ENCODE results near the gene IWS1.
"Not testable (repeated sequence)": the region's sequence is repeated elsewhere in the genome, so short reads cannot be mapped to it uniquely, and the experiment has no call there.

IWS1 gene

DNA sequence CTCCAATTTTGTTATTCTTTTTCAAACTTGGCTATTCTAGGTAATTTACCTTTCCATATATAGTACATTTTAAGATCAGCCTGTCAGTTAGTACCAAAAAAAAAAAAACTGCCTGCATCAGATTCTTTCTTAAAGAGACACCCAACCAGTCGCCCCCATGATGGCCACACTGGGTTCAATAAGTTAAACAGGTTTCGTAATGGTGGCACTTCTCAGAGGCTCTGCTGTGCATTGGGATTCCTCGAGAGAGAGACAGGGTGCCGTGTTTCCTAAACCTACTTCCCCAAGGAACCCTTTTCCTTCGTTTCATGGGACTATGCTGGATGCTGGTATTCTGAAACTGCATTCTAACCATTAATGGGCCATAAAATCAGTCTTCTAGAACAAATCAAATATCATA, 46.6 kb upstream of the IWS1 start:
- ChIA-PET POLR2A (no interaction called here), CTCF (no interaction called here)
- DNase-seq (ENCODE audit: extremely low spot score), result no peak
- no peak for TF ChIP-seq NFRKB (IDR thresholded peaks at IDR 0.05)
- TF ChIP-seq BHLHE40 (IDR thresholded peaks at IDR 0.05; ENCODE audit: borderline replicate concordance), result no peak
- TF ChIP-seq FOXM1 (IDR thresholded peaks at IDR 0.05; ENCODE audit: borderline replicate concordance), result no peak
- TF ChIP-seq L3MBTL2 (conservative IDR thresholded peaks at IDR 0.05), result no peak
- TF ChIP-seq FOXA1 (IDR thresholded peaks at IDR 0.05), result no peak
- no peak for TF ChIP-seq SP1 (IDR thresholded peaks at IDR 0.05)
- TF ChIP-seq TARDBP (IDR thresholded peaks at IDR 0.05), result no peak

DNA sequence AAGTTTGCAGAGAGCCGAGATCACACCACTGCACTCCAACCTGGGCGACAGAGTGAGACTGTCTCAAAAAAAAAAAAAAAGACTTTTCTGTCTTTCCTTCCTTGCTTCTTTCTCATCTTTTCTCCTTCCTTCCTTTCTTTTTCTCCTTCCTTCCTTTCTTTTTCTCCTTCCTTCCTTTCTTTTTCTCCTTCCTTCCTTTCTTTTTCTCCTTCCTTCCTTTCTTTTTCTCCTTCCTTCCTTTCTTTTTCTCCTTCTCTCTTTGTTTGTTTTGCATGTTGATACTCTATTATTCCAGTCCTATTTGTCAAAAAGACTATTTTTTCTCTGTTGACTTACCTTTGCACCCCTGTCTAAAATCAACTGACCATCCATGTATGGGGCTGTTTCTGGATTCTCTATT, 46.1 kb upstream of the IWS1 start:
- POLR2A ChIA-PET; DNase-seq (ENCODE audit: extremely low spot score); CTCF ChIA-PET: not testable (repeated sequence)

DNA sequence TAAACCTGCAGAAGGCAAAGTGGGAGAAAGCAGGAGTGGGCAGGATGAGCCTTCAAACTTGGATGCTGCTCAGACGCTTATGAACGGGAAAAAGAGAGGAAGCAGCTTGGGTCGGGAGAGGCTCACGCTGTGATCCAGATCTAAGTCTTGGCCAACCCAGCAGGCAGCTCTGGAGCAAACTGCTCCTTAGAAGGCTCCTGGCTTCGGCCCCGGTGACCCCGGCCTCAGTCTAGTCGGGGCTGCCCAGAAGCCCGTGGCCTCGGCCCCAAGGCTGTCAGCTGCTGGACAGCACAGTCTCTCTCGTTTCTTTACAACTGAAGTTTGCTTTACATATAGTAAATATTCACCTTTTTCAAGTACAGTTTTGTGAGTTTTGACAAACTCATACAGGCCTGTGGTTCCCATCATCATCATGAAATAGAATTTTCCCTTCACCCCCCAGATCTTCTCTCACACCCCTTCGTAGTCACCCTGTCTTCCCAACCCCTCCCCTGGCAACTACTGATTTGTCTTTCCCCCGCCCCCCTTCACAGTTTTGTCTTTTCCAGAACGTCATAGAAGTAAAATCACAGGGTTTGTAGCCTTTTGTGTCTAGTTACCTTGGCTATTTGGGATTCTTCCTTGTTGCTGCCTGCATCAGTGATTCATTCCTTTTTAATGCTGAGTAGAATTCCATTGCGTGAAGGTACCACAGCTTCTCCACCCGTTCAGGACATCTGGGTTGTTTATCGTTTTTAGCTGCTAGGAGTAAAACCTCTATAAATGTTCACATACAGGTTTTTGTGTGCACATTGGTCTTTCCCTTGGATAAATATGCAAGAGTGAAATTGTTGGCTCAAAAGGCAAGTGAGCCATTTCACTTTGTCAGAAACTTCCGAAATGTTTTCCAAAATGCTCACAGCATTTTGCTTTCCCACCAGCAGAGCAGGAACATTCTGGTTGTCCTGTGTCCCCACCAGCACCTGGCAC, 44.3 kb upstream of the IWS1 start:
- no peak for DNase-seq (ENCODE audit: extremely low spot score)
- POLR2A ChIA-PET, result no interaction called here
- CTCF ChIA-PET, result interaction anchor here (0.8 kb wide), 1 partner anchor 21 kb away, joined by 4 read pairs; no protein-coding TSS in a partner anchor
- TF ChIP-seq SP1 (IDR thresholded peaks at IDR 0.05), result no peak

DNA sequence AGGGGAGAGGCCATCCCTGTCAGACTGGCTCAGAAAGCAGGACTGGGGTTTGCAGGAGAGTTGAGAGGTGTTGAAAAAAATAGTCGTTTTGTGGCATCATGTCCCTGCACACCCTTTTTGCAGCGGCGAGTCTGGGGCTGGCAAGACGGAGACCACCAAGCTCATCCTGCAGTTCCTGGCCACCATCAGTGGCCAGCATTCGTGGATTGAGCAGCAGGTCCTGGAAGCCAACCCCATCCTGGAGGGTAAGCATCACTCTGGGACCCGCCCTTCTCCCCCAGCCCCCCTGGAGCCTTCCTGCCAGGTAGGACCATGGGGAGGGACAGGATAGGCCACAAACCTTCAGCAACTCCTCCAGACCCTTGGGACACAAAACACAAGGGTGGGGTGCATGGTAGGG, 43.4 kb upstream of the IWS1 start:
- no peak for TF ChIP-seq NFRKB (IDR thresholded peaks at IDR 0.05)
- no peak for DNase-seq (ENCODE audit: extremely low spot score)
- POLR2A ChIA-PET, result no interaction called here
- CTCF ChIA-PET, result no interaction called here

DNA sequence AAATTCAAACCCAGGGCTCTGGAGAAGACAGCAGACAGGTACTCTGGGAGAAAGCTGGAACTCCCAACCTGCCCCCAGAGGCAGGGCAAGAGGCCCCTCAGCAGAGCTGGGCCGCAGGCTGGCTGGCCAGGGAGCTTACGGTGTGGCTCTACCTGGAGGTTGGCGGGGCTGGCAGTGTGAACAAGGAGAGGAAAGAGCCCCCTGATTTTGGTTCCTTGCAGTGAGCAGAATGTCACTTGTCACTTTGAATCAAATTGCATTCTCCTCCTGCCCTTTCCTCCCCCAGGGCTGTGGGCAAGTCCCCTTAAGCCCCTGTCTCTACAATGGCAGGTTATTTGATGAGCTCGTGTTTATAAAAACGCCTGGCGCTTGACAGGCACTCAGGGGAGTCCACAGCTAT, 41.8 kb upstream of the IWS1 start:
- POLR2A ChIA-PET, result interaction anchor here (1.1 kb wide), 1 partner anchor 42 kb away, joined by 5 read pairs; the partner anchor contains the start of gene IWS1
- CTCF ChIA-PET, result interaction anchor here (1.5 kb wide), 1 partner anchor 23 kb away, joined by 5 read pairs; no protein-coding TSS in a partner anchor

DNA sequence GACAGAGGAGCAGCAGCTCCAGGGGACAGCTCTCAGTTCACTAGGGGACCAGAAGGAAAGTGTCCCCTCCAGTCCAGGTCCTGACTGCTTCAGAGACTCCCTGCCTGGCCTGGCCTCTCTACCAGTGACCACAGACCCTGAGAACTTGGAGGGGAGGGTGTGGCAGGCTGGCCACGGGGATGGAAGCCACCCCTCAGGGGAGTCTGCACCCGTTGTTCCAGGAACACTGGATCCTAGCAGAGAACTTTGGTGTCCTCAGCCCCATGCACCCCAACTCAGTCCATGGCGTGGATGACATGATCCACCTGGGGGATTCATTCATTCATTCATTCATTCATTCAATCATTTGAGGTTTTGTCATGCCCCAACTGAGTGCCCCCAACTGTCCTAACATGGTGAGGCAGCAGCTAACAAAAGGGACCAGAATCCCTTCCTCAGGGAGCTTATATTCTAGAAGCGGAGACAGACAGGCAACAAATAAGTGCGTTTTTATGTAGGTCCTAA, 41.1 kb upstream of the IWS1 start:
- ChIA-PET POLR2A (interaction anchor here (1.1 kb wide), 1 partner anchor 41 kb away, joined by 5 read pairs; the partner anchor contains the start of gene IWS1), CTCF (interaction anchor here (1.1 to 1.3 kb wide), 2 partner anchors 24 to 87 kb away, joined by 3 to 4 read pairs; no protein-coding TSS in a partner anchor)
- no peak for DNase-seq (ENCODE audit: extremely low spot score)
- TF ChIP-seq SUZ12 (IDR thresholded peaks at IDR 0.05) (no peak), HDGF (IDR thresholded peaks at IDR 0.05; ENCODE audit: borderline replicate concordance) (no peak), NFRKB (IDR thresholded peaks at IDR 0.05) (no peak), L3MBTL2 (conservative IDR thresholded peaks at IDR 0.05) (no peak), TARDBP (IDR thresholded peaks at IDR 0.05) (no peak), ARNT (IDR thresholded peaks at IDR 0.05) (no peak), FOXK2 (IDR thresholded peaks at IDR 0.05) (no peak), SP1 (IDR thresholded peaks at IDR 0.05) (no peak), CTBP1 (IDR thresholded peaks at IDR 0.05; ENCODE audit: borderline replicate concordance) (no peak), BHLHE40 (IDR thresholded peaks at IDR 0.05; ENCODE audit: borderline replicate concordance) (no peak), LEF1 (IDR thresholded peaks at IDR 0.05; ENCODE audit: borderline replicate concordance) (no peak), FOXM1 (IDR thresholded peaks at IDR 0.05; ENCODE audit: borderline replicate concordance) (no peak), ELF4 (IDR thresholded peaks at IDR 0.05) (no peak), FOXA1 (IDR thresholded peaks at IDR 0.05) (no peak), ZNF384 (IDR thresholded peaks at IDR 0.05) (no peak)
- TF ChIP-seq, protein P1, sequence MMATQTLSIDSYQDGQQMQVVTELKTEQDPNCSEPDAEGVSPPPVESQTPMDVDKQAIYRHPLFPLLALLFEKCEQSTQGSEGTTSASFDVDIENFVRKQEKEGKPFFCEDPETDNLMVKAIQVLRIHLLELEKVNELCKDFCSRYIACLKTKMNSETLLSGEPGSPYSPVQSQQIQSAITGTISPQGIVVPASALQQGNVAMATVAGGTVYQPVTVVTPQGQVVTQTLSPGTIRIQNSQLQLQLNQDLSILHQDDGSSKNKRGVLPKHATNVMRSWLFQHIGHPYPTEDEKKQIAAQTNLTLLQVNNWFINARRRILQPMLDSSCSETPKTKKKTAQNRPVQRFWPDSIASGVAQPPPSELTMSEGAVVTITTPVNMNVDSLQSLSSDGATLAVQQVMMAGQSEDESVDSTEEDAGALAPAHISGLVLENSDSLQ (IDR thresholded peaks at IDR 0.05), result no peak

More for the DNA sequence above, 41.8 kb upstream of the IWS1 start:
- TF ChIP-seq ARNT (IDR thresholded peaks at IDR 0.05), result no peak
- TF ChIP-seq, protein P1 (IDR thresholded peaks at IDR 0.05), result no peak
- no peak for TF ChIP-seq FOXA1 (IDR thresholded peaks at IDR 0.05)
- TF ChIP-seq TARDBP (IDR thresholded peaks at IDR 0.05), result no peak
- TF ChIP-seq ELF4 (IDR thresholded peaks at IDR 0.05), result no peak
- no peak for TF ChIP-seq SUZ12 (IDR thresholded peaks at IDR 0.05)
- no peak for TF ChIP-seq BHLHE40 (IDR thresholded peaks at IDR 0.05; ENCODE audit: borderline replicate concordance)
- TF ChIP-seq NFRKB (IDR thresholded peaks at IDR 0.05), result no peak
- TF ChIP-seq SP1 (IDR thresholded peaks at IDR 0.05), result no peak
- TF ChIP-seq ZNF384 (IDR thresholded peaks at IDR 0.05), result no peak
- TF ChIP-seq HDGF (IDR thresholded peaks at IDR 0.05; ENCODE audit: borderline replicate concordance), result no peak
- no peak for DNase-seq (ENCODE audit: extremely low spot score)

DNA sequence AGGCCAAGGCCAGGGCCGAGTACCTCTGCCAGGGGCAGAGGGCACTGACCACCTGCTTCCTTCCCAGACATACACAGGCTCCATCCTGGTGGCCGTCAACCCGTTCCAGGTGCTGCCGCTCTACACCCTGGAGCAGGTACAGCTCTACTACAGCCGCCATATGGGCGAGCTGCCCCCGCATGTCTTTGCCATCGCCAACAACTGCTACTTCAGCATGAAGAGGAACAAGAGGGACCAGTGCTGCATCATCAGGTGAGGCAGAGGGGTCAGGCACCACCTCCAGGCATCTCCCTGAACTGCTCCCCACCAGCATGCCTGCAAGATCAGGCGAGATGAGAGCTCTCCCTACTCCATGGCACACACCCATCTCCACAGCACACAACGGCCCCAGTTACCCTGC, 40.3 kb upstream of the IWS1 start:
- TF ChIP-seq ZNF384 (IDR thresholded peaks at IDR 0.05) (no peak), HDGF (IDR thresholded peaks at IDR 0.05; ENCODE audit: borderline replicate concordance) (no peak), ELF4 (IDR thresholded peaks at IDR 0.05) (no peak), FOXK2 (IDR thresholded peaks at IDR 0.05) (no peak), FOXA1 (IDR thresholded peaks at IDR 0.05) (no peak), ARNT (IDR thresholded peaks at IDR 0.05) (no peak), CTBP1 (IDR thresholded peaks at IDR 0.05; ENCODE audit: borderline replicate concordance) (no peak), FOXM1 (IDR thresholded peaks at IDR 0.05; ENCODE audit: borderline replicate concordance) (no peak), TARDBP (IDR thresholded peaks at IDR 0.05) (no peak), L3MBTL2 (conservative IDR thresholded peaks at IDR 0.05) (no peak), SUZ12 (IDR thresholded peaks at IDR 0.05) (no peak), NFRKB (IDR thresholded peaks at IDR 0.05) (no peak), BHLHE40 (IDR thresholded peaks at IDR 0.05; ENCODE audit: borderline replicate concordance) (no peak)
- ChIA-PET POLR2A (no interaction called here), CTCF (interaction anchor here (1.1 to 1.3 kb wide), 2 partner anchors 24 to 87 kb away, joined by 3 to 4 read pairs; no protein-coding TSS in a partner anchor)
- DNase-seq (ENCODE audit: extremely low spot score), result no peak

Measured in HEK293T (cell line).